Neuronal stem cell (in vitro differentiated cells): ENCODE data around the gene NDUFC1.
A peak's percentile ranks its signal among the peaks of the same experiment; 100 is the strongest.

Source experiments
- DNase-seq: peaks from one replicate; pipeline ENCODE4 v3.0.0-alpha.2; 2013; ENCODE audit warnings: low spot score
- H2AFZ ChIP-seq: one replicate; pipeline ENCODE4 v1.6.1; 2013; ENCODE audit warnings: mild to moderate bottlenecking, low read length, inconsistent platforms
- H2AK5ac ChIP-seq: 2 replicates; pipeline ENCODE4 v1.6.1; 2013; ENCODE audit warnings: low read depth, mild to moderate bottlenecking, inconsistent platforms, low read length, moderate library complexity, mixed read lengths
- H2BK120ac ChIP-seq: 2 replicates; pipeline ENCODE4 v1.6.1; 2013; ENCODE audit warnings: low read depth, mild to moderate bottlenecking, inconsistent platforms, low read length, moderate library complexity, mixed read lengths
- H2BK12ac ChIP-seq: one replicate; pipeline ENCODE4 v1.6.1; 2013; ENCODE audit warnings: low read length, inconsistent platforms
- H2BK15ac ChIP-seq: 2 replicates; pipeline ENCODE4 v1.6.1; 2013; ENCODE audit warnings: mild to moderate bottlenecking, low read length, inconsistent platforms, mixed read lengths
- H2BK5ac ChIP-seq: one replicate; pipeline ENCODE4 v1.6.1; 2013; ENCODE audit warnings: inconsistent platforms, mild to moderate bottlenecking, low read length, moderate library complexity
- H3K14ac ChIP-seq: one replicate; pipeline ENCODE4 v1.6.1; 2013; ENCODE audit warnings: low read length, inconsistent platforms
- H3K18ac ChIP-seq: 2 replicates; pipeline ENCODE4 v1.6.1; 2013; ENCODE audit warnings: low read length, inconsistent platforms
- H3K23ac ChIP-seq: 2 replicates; pipeline ENCODE4 v1.6.1; 2013; ENCODE audit warnings: low read depth, mild to moderate bottlenecking, mixed read lengths, low read length, inconsistent platforms; ENCODE audit not compliant: poor library complexity
- H3K27ac ChIP-seq: replicated peaks from 3 replicates; pipeline ENCODE4 v1.5.1; 2013; ENCODE audit warnings: low read length, inconsistent platforms
- H3K27me3 ChIP-seq, 3 experiments: 2 replicates each; pipeline ENCODE4 v1.6.1; 2013; ENCODE audit warnings: low read length in 3 of 3, mild to moderate bottlenecking in 2 of 3, inconsistent platforms in 1 of 3, low read depth in 1 of 3, mixed read lengths in 1 of 3, moderate library complexity in 1 of 3; ENCODE audit not compliant: control insufficient read depth in 3 of 3, insufficient read depth in 3 of 3
- H3K36me3 ChIP-seq, 2 donors: replicated peaks in 1 of 2; 2 replicates each; pipeline ENCODE4 v1.6.1; 2013; ENCODE audit warnings: low read length in 2 of 2; ENCODE audit not compliant: control insufficient read depth in 2 of 2, insufficient read depth in 2 of 2
- H3K4ac ChIP-seq: 2 replicates; pipeline ENCODE4 v1.6.1; 2013; ENCODE audit warnings: inconsistent platforms, mild to moderate bottlenecking, low read length, moderate library complexity
- H3K4me1 ChIP-seq, 2 donors: 1 replicate in 1 of 2; 2 replicates in 1 of 2; pipeline ENCODE4 v1.6.1; 2013; ENCODE audit warnings: low read length in 2 of 2, low read depth in 1 of 2; ENCODE audit not compliant: control insufficient read depth in 2 of 2, insufficient read depth in 1 of 2
- H3K4me2 ChIP-seq: one replicate; pipeline ENCODE4 v1.6.1; 2013; ENCODE audit warnings: mild to moderate bottlenecking, low read length, inconsistent platforms; ENCODE audit not compliant: insufficient read depth, poor library complexity, severe bottlenecking
- H3K4me3 ChIP-seq, 2 donors: 2 replicates each; pipeline ENCODE4 v1.5.1; 2013; ENCODE audit warnings: low read length in 2 of 2, mild to moderate bottlenecking in 2 of 2, inconsistent platforms in 1 of 2, moderate library complexity in 1 of 2
- H3K79me1 ChIP-seq: one replicate; pipeline ENCODE4 v1.6.1; 2013; ENCODE audit warnings: low read depth, mild to moderate bottlenecking, inconsistent platforms, low read length, moderate library complexity
- H3K9ac ChIP-seq: one replicate; pipeline ENCODE4 v1.6.1; 2013; ENCODE audit warnings: mild to moderate bottlenecking, low read depth, low read length, inconsistent platforms; ENCODE audit not compliant: poor library complexity
- H3K9me3 ChIP-seq, 2 donors: replicated peaks in 1 of 2; 2 replicates each; pipeline versions ENCODE3 to v1.6.1; 2013; ENCODE audit warnings: low read length in 2 of 2, mild to moderate bottlenecking in 2 of 2, inconsistent platforms in 1 of 2, low read depth in 1 of 2, mixed read lengths in 1 of 2, moderate library complexity in 1 of 2; ENCODE audit not compliant: control insufficient read depth in 2 of 2, insufficient read depth in 1 of 2
- H4K8ac ChIP-seq: one replicate; pipeline ENCODE4 v1.6.1; 2013; ENCODE audit warnings: low read depth, mild to moderate bottlenecking, inconsistent platforms, low read length, moderate library complexity
- H4K91ac ChIP-seq: one replicate; pipeline ENCODE4 v1.6.1; 2013; ENCODE audit warnings: low read length, low read depth, mild to moderate bottlenecking, inconsistent platforms; ENCODE audit not compliant: poor library complexity
- WGBS, 2 donors: extraction: QIAGEN DNeasy Blood & Tissue Kit; methylation state at CpG; one replicate each; pipeline ENCODE4 v1.1.7; 2013; ENCODE audit warnings: missing lambda C conversion rate in 2 of 2, mixed read lengths in 1 of 2; ENCODE audit not compliant: insufficient read length in 2 of 2, insufficient replicate concordance in 1 of 2; ENCODE audit errors: extremely low coverage in 2 of 2; 5-methylcytosine and 5-hydroxymethylcytosine counted together

The NDUFC1 gene

GRCh38 chr4:139253046-139253445, 49.2 kb downstream of the NDUFC1 start:
- H3K79me1 ChIP-seq, result no peaks in the 10 kb centered on the region
- H3K18ac ChIP-seq, result no peak overlapping the region
- no peak overlapping the region for H3K23ac ChIP-seq
- no peak overlapping the region for H3K4me2 ChIP-seq
- no peak overlapping the region for H2AK5ac ChIP-seq
- H3K4me1 ChIP-seq, result no peaks in the 10 kb centered on the region
- H3K27me3 ChIP-seq, result peaks cover 0 to 4% (median 0%) of the 10 kb centered on the region in 3 experiments
- no peak for DNase-seq
- H3K9ac ChIP-seq, result no peak overlapping the region
- no peak overlapping the region for H3K4ac ChIP-seq
- H3K4me3 ChIP-seq, result no peak overlapping the region
- no peak overlapping the region for H2BK12ac ChIP-seq
- no peak overlapping the region for H3K14ac ChIP-seq
- no peak overlapping the region for H2BK120ac ChIP-seq
- H2BK15ac ChIP-seq, result no peak overlapping the region
- H2BK5ac ChIP-seq, result no peak overlapping the region
- no peak overlapping the region for H4K8ac ChIP-seq
- no peak overlapping the region for H3K27ac ChIP-seq
- no peak overlapping the region for H2AFZ ChIP-seq
- H3K9me3 ChIP-seq, result no peaks in the 10 kb centered on the region
- H4K91ac ChIP-seq, result no peak overlapping the region
- no peaks in the 10 kb centered on the region for H3K36me3 ChIP-seq

GRCh38 chr4:139247700-139248238, 54.5 kb downstream of the NDUFC1 start:
- Histone ChIP-seq H3K79me1 (no peaks in the 10 kb centered on the region), H2AFZ (peak overlapping the region; percentile 73), H3K14ac (no peak overlapping the region), H3K4me1 (no peaks in the 10 kb centered on the region), H4K8ac (no peak overlapping the region), H3K27me3 (no peaks in the 10 kb centered on the region), H2BK15ac (no peak overlapping the region), H3K27ac (no peak overlapping the region), H3K4ac (no peak overlapping the region), H2AK5ac (no peak overlapping the region), H4K91ac (no peak overlapping the region), H3K9ac (no peak overlapping the region), H3K4me2 (no peak overlapping the region), H2BK12ac (no peak overlapping the region), H2BK120ac (no peak overlapping the region), H3K23ac (no peak overlapping the region), H3K36me3 (no peaks in the 10 kb centered on the region), H3K4me3 (no peak overlapping the region), H3K18ac (no peak overlapping the region), H3K9me3 (no peaks in the 10 kb centered on the region), H2BK5ac (no peak overlapping the region)
- no peak for DNase-seq
- WGBS, 2 donors, result no CpG with 5 or more reads among the region's 4 CpGs

GRCh38 chr4:139247241-139247640, 55.0 kb downstream of the NDUFC1 start:
- Histone ChIP-seq H4K91ac (no peak overlapping the region), H3K14ac (no peak overlapping the region), H2BK5ac (no peak overlapping the region), H3K4ac (no peak overlapping the region), H3K79me1 (no peaks in the 10 kb centered on the region), H3K23ac (no peak overlapping the region), H3K4me3 (no peak overlapping the region), H3K9me3 (no peaks in the 10 kb centered on the region), H2BK12ac (no peak overlapping the region), H4K8ac (no peak overlapping the region), H3K27ac (no peak overlapping the region), H2AK5ac (no peak overlapping the region), H3K27me3 (no peaks in the 10 kb centered on the region), H2BK120ac (no peak overlapping the region), H2BK15ac (no peak overlapping the region), H2AFZ (no peak overlapping the region), H3K18ac (no peak overlapping the region), H3K4me2 (no peak overlapping the region), H3K36me3 (no peaks in the 10 kb centered on the region), H3K4me1 (no peaks in the 10 kb centered on the region), H3K9ac (no peak overlapping the region)
- no peak for DNase-seq

- Histone ChIP-seq H4K91ac (no peak overlapping the region), H3K27ac (no peak overlapping the region), H3K4me3 (no peak overlapping the region), H2BK5ac (no peak overlapping the region), H4K8ac (no peak overlapping the region), H3K9me3 (peaks cover 0 to 6% of the 10 kb centered on the region in 2 donors), H3K27me3 (no peaks in the 10 kb centered on the region), H3K4ac (no peak overlapping the region), H2AK5ac (no peak overlapping the region), H3K4me2 (no peak overlapping the region), H2BK120ac (no peak overlapping the region), H3K23ac (no peak overlapping the region), H3K36me3 (no peaks in the 10 kb centered on the region), H3K14ac (no peak overlapping the region), H3K4me1 (peaks cover 3 to 6% of the 10 kb centered on the region in 2 donors), H3K79me1 (no peaks in the 10 kb centered on the region), H2AFZ (peak overlapping the region; percentile 49), H2BK15ac (no peak overlapping the region), H3K18ac (no peak overlapping the region), H3K9ac (no peak overlapping the region), H2BK12ac (no peak overlapping the region)
- no peak for DNase-seq
- WGBS, 2 donors, result no CpG with 5 or more reads among the region's 3 CpGs
Observed at GRCh38 chr4:139246166-139246565, 56.1 kb downstream of the NDUFC1 start.
